HG03097 (cell line): ENCODE measurements around the gene TAOK1.
"Not testable (repeated sequence)": the region's sequence is repeated elsewhere in the genome, so short reads cannot be mapped to it uniquely, and the experiment has no call there.

Experiments used
- ATAC-seq: cut with Tn5 transposase; IDR thresholded peaks from one replicate; pipeline ENCODE4 v1.9.1; 2021; ENCODE audit not compliant: unreplicated experiment, low FRiP score

Gene TAOK1

DNA sequence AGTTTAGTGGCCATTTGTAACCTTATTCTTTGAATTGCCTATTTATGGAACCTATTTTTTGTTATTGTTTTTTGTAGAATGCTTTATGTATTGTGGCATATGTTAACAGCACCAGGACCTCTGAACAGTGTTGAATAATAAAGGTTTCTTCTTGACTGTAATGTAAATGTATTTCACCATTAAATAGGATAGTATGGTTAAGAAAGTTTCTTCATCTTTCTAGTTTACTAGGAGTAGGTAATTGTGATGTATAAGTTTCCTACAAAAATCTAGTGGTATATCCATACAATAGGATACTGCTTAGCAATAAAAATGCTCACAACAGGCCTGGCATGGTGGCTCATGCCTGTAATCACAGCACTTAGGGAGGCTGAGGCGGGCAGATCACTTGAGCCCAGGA, 52.3 kb downstream of the TAOK1 start:
- no peak for ATAC-seq

DNA sequence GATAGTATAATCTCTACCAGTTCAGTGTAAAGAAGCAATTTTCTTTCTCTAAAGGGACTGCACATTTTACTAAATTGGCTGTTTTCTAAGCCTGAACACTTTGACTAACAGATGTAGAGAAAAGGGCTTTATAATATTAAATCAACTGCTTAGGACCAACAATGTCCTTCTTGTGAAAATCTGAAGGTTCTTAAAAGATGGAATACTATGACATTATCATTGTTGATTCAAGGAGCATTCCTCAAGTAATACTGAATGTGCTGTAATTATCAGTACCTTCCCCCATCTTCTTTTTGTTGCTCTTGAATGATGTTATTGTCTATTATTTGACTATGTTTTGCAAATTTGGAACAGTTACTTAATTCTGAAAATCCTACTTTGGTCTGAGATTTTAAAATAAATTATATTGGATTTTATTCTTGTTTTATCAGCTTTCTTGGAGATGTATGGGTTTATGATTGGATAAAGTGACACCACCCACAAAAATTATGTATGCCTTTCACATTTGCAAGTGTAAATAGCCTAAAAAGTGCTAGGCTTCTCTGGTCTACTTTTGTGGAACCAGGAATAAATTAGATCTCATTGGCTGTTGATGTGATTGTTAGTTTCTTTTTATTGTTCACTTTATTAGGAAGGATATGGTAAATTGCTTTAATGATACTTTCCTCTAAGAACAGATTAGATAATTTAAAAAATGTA, 53.0 kb downstream of the TAOK1 start:
- no peak for ATAC-seq

DNA sequence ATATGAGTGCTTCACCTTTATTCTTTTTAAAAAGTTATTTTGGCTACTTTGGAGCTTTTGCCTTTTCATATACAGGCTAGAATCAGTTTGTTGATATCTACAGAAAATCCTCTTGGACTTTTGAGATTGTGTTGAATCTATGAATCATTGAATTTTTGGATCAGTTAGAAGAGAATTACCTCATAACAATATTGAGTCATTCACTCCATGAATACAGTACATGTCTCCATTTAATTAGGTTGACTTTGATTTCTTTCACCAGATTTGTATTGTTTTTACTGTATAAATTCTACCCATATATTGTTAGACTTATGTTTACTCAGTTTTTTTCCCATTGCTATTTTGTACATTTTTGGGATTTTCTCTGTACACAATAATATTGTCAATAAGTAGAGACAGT, 54.4 kb downstream of the TAOK1 start:
- ATAC-seq: no peak

DNA sequence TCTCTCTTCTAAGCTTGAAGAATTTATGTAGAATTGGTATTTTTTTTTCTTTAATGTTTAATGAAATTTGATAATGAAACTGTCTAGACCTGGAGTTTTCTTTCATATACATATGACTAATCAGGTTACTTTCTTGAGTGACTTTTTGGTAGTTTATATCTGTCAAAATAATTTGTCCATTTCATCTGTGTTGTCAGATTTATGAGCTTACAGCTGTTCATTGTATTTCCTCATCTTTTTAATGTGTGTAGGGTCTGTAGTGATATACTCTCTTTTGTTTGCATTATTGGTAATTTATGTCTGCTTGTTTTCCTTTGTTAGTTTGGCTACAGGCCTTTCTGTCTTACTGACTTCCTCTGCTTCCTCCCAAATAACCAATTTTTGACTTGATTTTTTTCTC, 55.7 kb downstream of the TAOK1 start:
- no peak for ATAC-seq

- no peak for ATAC-seq
These were observed 59.9 kb downstream of the TAOK1 start for GRCh38 chr17:29449865-29450671.

DNA sequence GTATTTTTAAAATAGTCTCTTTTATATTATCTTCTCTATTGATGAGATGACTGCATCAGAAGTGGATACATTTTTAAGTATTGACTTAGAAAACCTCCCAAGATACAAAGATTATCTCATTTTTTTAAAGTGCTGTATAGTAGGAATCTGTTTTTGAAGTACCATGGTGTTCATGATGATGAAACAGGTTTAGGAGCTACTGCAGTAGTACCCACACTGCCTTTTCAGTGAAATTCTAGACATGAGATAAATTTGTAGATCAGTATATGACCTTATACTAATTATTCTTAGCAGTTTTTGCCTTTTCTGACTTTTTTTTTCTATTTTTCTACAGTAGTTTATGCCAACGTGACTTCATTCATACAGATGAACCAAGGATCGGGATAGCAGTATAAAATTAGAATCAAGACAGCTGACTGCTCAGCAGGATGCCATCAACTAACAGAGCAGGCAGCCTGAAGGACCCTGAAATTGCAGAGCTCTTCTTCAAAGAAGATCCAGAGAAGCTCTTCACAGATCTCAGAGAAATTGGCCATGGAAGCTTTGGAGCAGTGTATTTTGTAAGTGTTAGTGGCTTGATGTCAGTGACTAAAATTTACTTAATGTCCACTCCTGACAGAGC, 61.1 kb downstream of the TAOK1 start:
- ATAC-seq: no peak

DNA sequence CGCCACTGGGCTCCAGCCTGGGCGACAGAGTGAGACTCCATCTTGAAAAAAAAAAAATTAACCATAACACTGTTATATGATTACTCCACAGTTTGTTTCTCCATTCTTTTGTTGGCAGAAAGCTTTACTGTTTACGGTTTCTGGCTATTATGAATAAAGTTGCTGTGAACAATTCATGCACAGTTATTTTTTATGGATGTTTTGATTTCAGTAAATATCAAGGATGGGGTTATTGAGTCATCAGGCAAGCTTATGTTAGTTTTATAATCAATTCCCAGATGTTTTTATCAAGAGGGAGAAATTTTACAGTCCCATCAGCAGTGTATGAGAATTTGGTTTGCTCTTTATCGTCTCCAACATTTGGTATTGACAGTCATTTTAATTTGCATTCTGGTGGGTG, 67.9 kb downstream of the TAOK1 start:
- ATAC-seq: no peak

- ATAC-seq: no peak
These were observed 71.5 kb downstream of the TAOK1 start for GRCh38 chr17:29461483-29462206.

GRCh38 chr17:29469276-29469675, 79.1 kb downstream of the TAOK1 start:
- no peak for ATAC-seq

- ATAC-seq: not testable (repeated sequence)
These were observed 83.3 kb downstream of the TAOK1 start for GRCh38 chr17:29473437-29473836.

DNA sequence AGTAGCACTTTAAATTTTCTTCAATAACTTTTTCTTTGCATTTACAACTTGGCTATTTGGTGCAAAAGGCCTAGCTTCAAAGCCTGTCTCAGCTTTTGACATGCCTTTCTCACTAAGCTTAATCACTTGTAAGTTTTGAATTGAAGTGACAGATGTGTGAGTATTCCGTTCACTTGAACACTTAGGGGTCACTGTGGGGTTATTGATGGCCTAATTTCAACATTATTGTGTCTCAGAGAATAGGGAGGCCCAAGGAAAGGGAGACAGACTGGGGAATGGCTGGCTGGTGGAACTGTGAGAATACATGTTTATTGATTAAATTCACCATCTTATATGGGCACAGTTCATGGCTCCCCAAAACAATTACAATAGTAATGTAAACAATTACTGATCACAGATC, 84.1 kb downstream of the TAOK1 start:
- ATAC-seq: no peak

GRCh38 chr17:29475891-29476290, 85.7 kb downstream of the TAOK1 start:
- no peak for ATAC-seq

GRCh38 chr17:29480249-29480928, 90.2 kb downstream of the TAOK1 start:
- not testable (repeated sequence) for ATAC-seq

DNA sequence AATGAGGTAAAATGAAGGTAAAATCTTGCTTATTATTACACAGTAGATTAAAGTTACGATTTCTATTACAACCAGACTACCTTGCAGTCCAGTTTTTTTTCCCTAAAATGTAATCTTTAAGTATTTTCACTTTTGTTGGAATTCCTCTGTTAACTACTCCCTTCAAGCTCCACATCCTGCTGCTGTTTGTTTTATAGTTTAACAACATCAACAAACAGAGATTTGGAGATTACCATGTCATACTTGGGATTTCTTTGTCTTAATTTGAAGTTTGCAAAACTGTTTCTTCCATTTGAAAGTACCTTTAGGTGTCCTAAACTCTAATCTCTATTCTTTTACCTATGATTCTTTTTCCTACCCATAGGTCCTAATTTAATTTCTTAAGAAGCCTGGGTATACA, 93.3 kb downstream of the TAOK1 start:
- ATAC-seq: no peak

- ATAC-seq: no peak
These were observed 104.8 kb downstream of the TAOK1 start for GRCh38 chr17:29495011-29495410.

DNA sequence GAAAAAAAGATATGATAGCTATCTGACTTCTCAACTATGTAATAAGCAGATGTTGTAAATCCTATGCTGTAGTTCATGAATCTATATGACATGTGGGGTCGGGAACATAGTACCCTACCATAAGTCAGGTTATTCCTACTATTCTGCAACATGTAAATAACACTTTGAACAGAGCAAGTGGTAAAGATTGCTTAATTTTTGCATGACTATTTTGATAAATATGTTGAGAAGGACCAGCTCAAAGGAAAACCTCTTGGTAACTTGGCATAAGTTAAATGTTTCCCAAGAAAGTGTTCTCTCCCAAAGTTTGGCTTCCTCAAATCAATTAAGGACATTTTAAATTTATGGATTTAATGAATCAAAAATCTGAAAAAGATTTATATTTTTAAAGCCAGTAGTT, 114.5 kb downstream of the TAOK1 start:
- no peak for ATAC-seq

DNA sequence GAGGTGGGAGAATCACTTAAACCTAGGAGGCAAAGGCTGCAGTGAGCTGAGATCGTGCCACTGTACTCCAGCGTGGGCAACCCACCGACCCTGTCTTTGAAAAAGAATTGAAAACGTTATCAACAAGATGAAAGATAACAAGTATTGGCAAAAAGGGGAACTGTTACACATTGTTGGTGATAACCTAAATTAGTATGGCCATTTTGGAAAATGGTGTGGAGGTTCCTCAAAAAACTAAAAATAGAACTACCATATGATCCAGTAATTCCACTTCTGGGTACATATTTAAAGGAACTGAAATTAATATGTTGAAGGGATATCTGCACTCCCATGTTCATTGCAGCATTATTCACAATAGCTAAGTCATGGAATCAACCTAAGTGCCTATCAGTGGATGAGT, 115.7 kb downstream of the TAOK1 start:
- no peak for ATAC-seq

DNA sequence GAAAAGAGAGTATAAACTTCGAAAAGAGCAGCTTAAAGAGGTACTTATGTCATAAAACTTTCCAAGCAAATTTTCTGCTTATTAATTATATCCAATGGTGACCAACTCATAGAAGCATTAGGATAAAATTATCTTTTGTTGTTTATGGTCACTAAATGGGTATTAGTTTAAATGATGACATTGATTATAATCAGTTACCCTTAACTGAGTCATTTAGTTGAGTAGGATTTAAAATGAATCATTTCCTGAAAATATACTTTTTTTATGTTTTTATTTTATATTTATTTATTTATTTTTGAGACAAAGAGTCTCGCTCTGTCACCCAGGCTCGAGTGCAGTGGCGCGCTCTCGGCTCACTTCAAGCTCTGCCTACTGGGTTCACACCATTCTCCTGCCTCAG, 120.8 kb downstream of the TAOK1 start:
- ATAC-seq: no peak

- ATAC-seq: no peak
These were observed 124.6 kb downstream of the TAOK1 start for GRCh38 chr17:29514792-29515191.

- ATAC-seq: no peak
These were observed 128.2 kb downstream of the TAOK1 start for GRCh38 chr17:29518359-29518758.

DNA sequence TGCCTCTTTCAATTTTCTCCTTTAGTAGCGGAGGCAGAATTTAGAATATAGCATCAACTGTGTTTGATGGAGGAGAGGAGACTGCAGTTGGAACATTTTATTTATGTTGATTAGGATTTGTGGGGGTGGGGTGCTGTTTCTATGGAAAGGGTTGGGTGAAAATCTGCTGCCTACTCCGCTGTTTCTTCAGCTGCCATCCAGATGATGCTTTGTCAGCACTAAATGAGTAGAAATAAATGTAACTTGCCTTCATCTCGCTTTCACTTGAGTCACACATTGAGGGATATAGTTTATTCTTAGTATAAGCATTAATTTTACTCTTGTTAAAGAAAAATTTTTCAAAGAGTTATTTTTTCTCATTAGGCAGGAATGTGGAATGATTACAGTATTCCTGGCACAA, 134.5 kb downstream of the TAOK1 start:
- no peak for ATAC-seq
